CD4-positive, alpha-beta T cell treated with Interleukin-6 for 4 hours (primary cell): ENCODE data around the gene CD46.

ENCODE experiments used
- DNase-seq: peaks from one replicate; pipeline ENCODE4 v3.0.0-alpha.2; 2020; ENCODE audit warnings: mixed read lengths

The CD46 gene

DNA sequence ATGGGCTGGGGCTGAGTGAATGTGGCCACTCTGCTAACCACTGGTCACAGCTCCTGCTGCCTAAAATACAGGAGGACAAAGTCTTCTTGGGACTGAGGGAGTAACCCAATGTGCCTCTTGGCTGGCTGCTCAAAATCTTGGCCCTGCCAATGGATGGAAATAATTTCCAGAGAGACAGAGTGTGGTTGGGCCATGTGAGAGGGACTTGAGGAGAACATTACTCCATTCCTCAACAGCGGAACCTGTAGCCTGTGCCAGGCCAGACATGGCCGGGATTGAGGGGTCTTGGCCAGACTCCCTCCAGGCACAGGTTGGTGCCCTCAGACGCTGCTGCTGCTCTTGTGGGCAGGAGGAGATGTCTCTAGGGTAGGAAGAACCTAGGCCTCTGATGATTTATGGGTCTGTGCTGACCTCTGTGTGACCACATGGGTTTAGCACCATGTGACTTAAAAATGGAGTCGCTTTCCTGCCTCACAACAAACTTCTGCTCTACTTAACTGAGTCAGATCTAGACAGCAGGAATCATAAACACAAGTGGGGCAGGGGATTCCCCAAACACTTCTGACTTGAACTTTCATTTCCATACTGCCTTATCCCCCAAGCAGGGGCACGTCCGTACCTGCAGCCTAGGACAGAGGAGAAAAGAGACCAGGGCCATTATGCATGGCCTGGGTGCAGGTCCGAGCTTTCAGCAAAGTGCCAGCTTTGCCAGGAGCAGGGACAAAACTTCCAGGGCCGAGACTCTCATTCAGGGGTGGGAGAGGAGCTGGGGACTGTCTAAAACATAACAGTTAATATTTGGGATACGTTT, 79.9 kb downstream of the CD46 start:
- DNase-seq = peak; percentile 55

DNA sequence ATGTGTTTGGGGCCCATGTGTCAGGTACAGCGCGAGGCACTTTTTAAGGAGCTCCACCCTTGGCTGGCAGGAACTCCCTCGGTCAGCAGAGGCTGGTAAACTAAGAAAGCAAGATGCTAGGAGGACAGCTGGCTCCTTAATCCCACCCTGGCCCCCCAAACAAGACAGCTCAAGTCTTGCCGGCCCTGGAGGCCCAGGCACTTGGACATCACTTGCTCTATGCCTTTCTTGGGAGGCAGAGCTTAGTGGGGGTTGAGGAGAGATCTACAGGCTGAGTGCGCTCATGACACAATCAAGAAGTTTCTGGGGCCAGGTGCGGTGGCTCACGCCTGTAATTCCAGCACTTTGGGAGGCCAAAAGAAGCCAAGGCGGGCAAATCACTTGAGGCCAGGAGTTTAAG, 80.9 kb downstream of the CD46 start:
- DNase-seq = no peak

DNA sequence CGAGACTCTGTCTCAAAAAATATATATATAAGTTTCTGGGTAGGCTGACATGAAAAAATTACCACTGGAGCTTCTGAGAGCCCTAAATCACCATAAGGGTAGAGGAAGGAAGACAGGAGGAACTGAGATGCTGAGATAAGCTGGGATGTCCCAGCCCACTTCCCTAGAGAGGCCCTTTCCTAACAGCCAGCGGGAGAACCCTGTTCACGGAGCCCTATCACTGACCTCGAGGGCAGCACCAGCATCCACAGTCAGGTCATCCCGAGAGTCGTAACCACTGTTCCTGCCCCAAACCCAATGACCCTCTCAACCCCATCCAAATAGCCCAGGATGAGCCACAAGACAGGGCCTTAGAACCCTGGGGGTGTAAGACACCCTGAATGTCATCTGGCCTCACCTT, 81.5 kb downstream of the CD46 start:
- no peak for DNase-seq

DNA sequence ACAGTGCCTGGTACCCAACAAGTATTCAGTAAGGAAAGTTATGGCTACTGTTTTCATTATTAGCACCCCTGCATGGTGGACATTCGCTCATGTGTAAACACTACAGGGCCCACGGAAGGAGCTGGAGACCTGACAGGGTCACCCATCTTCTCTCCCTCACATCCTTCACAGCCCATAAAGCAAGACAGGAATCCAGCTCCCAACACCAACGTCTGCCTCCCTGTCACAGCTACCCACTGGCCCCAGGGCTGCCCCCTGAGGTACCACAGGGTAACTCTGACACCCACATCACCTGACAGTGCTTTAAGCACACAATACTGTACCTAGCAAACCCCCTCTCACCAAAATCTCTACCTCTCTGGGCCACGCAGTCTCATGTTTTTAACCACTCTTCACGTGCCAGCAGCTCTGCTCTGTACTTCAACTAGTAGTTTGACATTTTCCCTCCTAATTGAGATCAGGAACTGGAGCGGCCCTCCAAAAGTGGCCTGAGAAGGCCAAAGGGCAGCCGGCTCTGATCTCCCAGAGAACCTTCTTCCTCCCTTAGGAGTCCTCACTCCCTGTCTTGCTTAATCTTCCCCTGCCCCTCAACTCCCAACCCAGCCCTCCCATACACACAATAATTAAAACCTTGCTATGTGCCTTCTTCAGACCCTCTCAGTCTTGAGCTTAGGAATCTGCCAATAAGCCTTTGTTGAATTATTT, 82.3 kb downstream of the CD46 start:
- no peak for DNase-seq

DNA sequence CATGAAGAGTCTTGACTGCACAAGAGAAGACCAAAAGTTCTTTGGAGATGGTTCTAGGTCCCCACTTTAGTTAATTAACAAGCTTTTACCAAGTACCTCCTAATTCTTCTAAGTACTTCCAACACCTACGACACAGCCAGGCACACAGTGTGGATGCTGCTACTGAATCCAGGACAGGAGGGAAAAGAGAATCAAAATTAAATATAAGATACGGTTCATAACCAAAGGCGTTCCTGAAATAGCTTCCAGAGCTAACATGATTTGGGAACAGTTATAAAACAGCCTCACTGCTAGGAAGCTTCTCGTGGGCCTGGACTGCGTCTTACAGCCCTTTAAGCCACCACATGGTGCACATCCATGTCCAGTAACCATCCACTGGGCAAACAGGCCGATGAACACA, 84.1 kb downstream of the CD46 start:
- DNase-seq = no peak

DNA sequence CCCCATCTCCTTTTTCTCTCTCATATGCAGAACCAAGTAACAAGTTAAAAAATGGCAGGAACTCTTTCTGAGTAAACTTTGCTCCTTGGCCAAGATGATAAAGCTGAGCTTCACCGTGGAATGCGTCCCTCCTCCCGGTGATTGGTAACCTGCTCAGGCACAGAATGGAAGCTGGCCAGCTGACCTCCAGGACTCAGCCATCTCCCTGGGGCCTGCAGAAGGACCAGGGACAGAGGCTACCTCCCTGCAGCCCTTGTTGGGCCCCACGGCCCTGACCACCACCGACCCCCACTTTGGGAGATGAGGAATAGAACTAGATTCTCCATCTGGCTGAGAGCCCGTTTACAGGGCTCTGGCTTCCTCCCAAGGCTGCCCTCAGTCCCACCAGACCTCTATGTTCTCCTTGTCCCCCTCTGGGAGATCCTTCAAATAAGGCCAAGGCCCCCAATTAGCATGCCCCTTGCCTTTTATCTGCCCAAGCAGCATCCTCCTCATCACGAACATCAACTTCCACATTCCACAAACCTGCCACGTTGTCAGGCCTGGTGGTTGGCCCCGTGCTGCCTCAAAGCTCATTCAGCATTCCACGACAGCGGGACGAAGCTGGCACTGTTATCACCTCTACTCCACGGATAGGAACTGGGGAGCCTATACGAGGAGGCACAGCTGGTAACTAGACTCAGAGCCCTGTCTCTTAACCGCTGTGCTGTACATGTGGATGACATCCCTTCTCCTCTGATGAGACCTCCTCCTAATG, 84.9 kb downstream of the CD46 start:
- DNase-seq = no peak

DNA sequence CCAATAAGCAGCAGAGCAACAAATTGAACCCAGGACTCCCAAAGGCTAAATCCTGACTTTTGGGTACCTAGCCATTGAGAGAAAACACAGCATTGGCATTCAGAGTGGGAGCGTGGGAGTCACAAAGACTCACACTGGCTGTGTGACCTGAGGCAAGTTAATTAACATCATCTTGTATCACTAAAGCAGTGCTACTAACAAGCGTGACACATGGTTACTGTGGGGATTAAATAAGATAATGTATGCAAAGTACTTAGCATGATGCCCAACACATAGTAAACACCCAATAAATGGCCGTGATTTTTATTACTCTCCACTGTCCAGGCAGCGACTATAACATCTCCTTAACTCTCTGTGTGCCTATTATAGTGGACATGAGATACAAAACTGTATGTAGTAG, 85.8 kb downstream of the CD46 start:
- no peak for DNase-seq

DNA sequence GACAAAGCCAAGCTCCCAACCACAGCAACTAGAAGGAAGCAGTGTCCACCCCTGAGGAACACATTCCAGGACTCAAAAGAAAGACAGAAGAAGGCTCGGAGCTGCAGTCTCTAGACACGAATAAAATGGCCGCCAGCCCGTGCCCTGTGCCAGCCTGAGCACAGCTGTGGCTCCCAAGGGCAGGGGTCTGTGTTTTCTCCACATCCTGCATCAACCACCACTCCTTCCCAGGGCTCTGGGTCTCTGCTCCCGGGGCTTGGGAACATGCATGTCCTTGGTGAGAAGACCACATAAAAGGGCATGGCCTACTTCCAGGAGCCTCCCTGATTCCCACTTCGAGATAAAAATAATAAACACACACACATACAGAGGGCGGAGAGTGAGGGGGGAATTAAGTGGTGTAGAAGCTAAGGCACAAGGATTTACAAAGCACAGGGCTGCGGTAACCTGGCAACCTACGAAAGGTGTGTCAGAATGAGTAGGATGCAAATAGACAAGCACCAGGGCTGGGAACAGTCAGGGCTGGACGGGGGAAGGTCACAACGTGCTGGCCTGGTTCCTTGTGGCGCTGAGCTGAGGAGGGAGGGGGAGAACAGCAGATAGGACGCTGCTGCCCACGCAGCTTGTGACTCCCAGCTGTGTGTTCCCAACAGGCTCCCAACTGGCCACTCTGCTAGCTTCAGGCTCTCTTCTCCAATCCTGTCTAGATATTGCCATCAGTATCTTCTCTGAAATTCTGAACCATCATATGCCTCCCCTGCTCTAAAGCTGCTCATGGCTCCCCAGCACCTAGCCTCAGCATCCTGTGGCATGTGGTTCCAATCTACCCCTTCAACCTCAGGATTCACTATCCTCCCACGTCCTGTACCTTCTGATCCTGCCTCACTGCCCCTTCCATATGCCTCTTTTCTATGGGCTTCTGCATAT, 86.6 kb downstream of the CD46 start:
- no peak for DNase-seq

DNA sequence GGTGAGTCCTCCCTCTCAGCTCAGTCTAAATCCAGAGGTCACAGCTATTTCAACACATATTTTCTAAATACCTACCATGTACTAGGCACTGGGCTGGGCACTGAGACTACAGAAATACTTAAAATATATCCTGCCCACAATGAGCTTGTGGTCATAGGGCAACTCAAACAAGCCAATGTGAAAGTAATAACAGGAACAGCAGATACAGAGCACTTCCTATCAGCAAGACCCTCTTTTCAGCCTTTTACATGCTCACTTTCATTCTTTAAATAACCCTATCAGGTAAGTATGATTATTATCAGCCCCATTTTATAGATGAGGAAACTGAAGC, 87.2 kb downstream of the CD46 start:
- no peak for DNase-seq

DNA sequence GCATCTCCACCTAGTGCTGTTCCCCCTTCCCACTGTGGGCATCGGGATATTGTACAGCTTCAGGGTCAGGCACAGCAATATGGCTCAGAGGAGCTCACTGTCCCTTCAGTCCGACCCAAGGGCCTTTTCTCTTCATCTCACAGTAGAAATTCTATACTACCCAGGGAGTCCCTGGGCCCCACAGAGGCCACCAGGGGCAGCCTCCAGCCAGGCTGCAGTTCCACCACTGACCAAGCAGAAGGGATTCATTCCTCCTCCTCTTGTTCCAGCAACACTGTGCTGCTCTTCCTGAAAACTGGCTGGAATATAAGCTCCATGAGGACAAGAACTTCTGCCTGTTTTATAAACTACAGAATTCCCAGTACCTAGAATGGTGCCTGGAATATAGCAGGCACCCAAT, 88.5 kb downstream of the CD46 start:
- DNase-seq = no peak

DNA sequence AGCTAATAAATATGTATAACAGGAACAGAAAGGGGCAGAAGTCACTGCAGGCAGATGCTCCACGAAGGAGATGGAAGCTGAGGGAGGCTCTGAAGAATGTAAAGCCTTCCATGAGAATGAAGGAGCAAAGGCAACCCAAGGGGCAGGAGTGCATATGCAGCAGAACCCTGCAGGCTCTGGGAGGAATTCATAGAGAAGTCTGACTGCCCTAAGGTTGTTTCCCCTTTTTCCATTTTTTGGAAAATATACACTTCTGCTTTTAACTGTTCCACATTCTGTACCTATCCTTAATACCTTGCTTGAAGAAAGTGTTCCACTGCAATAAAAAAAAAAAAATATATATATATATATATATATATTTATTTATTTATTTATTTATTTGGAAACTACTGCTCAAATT, 89.4 kb downstream of the CD46 start:
- no peak for DNase-seq

DNA sequence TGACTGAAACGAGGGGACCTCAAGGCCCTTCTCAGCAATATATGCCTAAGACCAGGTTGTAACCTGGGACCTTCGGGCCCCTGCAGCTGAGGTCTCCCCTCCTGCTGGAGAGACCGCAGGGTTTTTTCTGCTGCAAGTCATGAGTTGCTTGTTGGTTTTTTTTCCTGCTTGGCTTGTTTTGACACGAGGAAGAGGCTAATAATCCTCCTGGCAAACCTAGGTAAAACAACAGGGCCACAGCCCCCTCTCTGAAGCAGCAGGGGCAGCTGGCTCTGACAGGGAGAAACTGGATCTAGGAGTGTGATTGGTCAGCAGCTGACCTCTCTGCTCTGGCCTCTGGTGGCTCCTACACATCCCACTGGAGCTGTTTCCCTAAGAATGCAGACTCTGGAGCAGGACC, 90.0 kb downstream of the CD46 start:
- no peak for DNase-seq

DNA sequence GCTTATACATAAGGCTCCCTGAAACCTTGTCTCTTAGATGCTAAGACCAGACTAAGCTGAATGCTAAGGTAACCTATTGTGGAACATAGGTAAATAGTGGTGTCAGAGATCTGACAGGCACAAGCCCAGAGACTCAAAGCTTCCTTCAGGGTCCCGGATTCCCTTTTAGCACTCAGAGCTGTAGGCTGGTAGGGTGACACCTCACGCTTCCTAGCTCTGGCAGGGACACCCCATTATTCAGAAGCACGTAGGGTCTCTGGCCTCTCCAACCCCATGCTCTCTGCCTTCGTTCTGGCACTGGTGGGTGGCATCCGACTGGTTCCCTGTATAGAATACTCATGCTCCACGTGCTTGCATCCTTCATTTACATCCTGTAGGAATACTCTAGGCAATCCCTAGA, 90.7 kb downstream of the CD46 start:
- DNase-seq = no peak

DNA sequence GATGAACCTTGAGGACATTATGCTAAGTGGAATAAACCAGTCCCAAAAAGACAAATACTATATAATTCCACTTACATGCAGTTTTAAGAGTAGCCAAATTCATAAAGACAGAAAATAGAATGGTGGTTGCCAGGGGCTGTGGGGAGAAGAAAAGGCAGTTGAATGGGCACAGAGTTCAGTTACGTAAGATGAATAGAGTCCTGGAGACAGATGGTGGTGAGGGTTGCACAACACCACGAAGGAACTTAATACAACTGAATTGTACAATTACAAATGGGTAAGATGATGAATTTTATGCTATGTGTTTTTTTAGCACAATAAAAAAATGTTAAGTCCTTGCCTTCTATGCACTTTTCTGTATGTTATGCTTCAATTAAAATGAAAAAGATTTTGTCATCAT, 92.5 kb downstream of the CD46 start:
- no peak for DNase-seq
